COLO668 (cell line): ENCODE results near the gene ELFN2.

Source experiments
- DNase-seq: peaks from one replicate; lab custom pipeline; 2025; ENCODE audit not compliant: unreplicated experiment; lab: John Stamatoyannopoulos, UW

The ELFN2 gene

GRCh38 chr22:37427711-37428635, 694 bp upstream of the ELFN2 start:
- no peak for DNase-seq

DNA sequence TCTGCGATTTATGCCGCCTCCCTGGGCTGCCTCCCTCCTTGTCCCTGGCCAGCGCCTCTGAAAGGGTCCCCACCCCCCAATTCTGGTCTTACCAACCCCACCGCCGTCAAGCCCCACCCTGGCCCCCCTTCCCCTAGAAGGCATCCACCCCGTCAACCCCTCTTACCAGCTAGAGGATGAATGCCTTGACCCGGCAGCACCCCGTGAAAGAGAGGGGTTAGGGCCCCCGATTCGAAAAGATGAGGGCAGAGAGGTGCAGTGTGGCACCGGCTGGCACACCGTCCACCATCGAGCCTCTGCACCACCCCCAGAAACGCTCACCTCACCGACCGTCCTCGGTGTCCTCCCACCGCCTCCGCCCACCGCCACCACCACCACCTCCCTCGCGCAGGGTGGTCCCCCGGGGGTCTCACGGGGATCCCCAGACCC, 559 bp downstream of the ELFN2 start:
- DNase-seq, result no peak

DNA sequence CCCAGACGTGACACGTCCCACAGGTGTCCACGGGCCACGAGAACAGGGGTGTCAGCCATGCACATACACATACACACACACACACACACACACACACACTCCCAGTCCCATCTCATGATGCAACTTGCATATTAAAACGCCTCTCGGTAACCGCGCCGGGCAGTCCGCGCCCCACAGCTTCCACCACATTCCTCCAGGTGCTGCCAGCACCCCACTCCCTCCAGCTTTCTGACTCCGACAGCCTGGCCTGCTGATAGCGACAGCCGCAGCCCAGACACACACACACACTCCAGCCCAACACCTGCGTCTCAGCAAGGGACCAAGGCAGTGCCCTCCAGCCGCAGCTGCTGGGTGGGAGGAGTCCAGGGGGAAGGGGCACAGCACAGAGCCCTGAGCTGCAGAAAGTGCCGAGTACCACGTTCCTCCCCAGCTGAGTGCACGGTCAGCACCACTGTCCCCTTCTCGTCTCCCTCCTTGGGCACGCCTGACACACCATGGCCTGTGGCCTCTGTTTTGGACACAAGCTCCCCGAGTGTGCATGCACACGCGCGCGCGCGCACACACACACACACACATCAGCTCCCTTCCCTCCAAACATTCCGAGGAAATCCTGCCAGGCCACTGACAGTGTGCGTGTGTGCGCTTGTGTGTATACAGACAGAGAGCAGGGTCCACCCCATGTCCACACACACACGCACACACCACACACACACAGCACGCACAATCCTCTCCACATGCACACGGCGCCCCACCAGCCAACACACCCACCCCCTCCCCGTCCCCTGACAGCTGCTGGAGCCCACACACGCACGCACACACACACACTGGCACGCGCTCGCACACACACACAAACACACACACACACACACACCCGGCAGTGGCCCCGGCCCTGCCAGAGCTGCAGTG, 1.2 kb downstream of the ELFN2 start:
- peak; percentile 16 for DNase-seq

- DNase-seq, result no peak
These were observed 1.9 kb downstream of the ELFN2 start for GRCh38 chr22:37425369-37425768.

DNA sequence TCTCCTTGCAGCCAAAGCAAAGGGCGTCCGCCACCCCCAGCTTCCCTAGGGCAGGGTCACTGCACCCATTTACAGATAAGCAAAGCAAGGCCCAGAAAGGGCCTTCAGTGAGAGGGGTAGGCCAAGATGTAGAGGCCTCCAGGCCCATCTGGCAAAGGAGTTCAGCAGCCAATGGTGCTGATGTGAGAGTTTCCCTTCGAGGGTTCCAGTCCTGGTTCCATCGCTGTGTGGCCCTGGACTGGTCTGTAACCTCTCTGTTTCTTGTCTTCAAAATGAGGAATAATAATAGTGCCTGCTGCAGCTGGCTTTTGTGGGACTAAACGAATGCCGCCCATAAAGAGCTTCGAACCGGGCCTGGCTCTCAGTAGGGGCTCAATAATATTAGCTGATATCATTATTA, 4.0 kb downstream of the ELFN2 start:
- DNase-seq, result no peak

DNA sequence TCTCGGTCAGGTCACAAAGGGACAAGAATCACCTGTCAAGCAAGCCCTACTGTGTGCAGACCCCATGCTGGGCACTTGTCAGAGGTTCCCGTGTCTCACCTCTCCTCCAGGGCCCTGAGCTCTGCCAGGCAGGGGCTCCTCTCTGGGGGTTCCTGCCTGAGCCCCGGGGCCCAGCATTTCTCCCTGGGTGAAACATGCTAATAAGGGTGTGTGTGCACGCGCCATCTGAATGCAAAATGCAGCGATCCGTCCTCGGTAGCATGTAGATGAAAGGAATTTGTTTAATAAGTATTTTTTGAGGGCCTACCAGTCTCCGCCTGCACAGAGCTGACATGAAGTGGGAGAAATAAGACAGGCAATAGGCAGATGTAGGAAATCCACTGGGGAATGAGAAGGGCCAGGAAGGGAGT, 5.8 kb downstream of the ELFN2 start:
- DNase-seq, result no peak

DNA sequence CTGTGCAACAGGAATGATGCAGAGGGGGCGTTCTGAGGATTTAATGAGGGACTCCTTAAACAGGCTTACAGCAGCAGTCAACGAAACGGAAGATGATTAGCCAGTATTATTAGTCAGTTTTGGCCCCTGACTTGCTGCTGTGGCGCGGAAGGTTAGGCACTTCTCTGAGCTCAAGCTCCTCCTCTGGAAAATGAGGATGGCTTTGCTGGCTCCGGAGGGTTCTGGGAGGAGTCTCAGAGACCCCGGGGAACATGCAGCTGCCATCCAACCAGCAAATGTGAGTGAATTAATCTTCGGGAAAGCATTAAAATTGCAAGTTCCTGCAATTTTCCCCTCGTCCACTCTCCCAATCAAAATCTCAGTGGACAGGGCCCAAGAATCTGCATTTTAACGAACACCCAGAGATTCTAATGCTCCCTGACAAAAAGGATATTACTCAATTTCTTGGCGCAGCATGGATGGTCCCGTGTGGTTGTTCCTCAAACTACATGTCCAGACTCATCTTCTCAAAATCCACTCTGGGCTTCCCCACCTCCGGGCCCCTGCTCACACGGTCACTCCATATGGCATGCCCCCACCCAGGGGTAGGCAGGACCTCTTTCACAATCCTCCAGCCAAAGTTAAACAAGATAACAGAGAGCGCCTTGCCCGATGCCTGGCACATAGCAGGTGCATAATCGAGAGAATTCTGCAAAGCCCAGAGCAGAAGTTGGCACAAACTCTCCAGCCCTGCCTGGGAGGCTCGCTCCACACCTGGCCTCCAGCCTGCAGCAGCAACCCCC, 6.4 kb downstream of the ELFN2 start:
- DNase-seq, result no peak

GRCh38 chr22:37419969-37420685, 7.2 kb downstream of the ELFN2 start:
- DNase-seq, result no peak

GRCh38 chr22:37419370-37419968, 7.8 kb downstream of the ELFN2 start:
- no peak for DNase-seq

DNA sequence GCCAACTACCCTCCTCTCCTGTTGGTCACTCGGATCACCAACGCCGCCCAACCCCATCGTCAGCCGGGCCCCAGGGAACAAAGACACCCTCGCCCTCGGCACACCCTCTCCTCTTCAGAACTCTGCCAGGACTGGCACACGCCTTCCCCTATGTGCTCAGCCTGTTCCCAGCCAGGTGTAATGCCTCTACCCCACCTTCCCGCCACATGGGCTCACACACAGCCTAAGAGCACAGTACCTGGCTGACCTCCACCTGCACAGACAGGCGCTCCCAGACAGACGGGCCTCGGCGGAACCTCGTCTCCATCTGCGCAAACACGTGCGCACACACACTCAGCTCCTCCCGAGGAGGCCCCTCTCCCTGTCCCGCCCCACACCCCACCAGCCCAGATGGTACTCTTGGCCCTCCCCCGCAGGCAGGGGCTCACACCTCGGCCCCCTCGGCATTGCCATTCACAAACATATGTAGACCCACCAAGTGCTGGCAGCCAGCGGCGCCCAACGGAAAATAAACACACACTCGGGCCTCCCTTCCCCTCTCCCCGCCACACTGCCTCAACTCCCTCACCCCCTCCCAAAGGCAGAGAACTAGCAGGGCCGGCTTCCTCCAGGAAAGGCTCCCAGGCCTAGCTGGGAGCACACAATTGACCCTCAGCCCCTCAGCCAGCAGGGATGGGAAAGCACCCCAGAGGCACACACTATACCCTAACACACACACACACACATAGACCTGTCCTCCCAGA, 8.5 kb downstream of the ELFN2 start:
- peak; percentile 12 for DNase-seq

DNA sequence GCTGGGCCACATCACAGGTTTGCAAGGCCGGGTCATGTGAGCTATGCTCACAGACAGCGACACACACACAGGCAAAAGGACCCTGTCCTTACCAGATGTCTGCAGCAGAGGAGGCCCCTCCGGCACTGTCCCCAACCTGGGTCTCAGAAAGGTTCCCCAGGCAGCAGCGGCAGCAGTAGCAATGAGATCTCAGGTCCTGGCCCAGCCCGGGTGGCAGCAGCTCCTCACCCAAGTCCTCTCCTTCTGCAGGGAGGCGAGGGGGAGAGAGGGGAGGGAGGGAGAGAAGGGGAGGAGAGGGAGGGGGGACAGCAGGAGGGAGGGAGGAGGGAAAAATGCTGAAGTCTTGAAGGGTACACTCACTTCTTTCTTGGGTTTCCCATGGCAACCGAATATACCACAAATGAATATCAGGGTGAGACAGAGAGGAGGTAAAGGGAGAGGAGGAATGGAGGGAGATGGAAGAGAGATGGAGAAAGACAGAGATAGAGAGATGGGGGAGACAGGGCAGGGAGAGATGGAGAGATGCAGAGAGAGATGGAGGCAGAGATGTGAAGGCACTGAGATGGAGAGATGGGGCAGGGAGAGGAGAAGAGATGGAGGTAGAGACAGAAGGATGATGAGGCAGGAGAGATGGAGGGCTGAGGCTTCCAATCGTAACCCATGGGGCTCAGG, 9.5 kb downstream of the ELFN2 start:
- DNase-seq, result no peak

DNA sequence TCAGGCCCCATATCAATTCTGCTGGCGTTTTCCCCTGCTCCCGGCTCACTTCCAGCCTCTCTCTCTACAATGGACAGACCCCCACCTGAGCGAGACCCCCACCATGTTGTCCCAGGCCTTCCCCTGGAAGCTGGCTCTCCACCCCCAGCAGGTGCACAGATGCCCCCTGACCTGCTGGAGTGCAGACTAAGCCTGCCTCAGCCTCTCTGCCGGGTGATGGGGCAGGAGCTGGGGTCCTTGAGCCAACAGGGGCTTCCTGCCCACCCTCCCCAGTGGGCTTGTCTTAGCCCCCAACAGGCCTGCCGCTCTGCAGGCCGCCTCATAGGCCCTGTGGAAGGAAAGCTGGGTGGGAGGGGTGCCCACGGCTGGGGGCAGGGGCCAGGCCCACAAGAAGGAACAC, 10.0 kb downstream of the ELFN2 start:
- no peak for DNase-seq

DNA sequence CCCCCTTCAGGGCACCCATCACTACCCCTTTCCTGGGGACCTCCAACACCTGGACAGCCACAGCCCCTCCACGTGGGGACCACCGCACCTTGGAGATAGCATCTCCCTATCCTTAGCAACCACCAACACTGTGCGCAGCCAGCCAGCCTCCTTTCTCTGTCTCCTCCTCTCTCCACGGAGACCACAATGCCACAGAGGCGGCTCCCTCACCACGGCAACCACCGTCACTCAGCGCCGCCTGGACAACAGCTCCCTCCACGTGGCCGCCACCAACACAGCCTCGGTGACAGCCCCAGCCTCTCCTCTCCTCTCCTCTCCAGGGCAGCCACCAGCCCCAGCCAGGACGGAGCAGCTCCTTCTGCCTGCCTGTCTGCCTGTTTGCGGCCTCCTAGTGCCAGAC, 10.5 kb downstream of the ELFN2 start:
- DNase-seq, result peak; percentile 39

DNA sequence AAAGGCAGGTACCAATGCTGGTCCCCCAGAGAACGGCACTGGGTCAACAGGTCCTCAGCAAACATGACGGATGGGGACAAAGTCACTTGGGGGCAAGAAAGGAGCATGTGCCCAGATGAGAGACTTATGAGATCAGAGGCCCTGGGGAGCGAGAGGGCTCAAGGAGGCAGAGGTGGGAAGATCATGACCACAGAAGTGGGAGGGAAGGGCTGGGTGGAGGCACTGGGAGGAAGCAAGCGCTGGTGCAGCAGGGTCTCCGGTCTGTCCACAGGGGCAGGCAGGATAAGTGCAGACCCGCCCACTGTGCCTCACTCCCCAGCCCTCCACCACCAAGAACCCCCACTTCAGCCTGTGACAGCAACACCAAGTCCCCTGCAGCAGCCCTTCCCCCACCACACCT, 10.9 kb downstream of the ELFN2 start:
- no peak for DNase-seq

GRCh38 chr22:37415210-37415609, 12.1 kb downstream of the ELFN2 start:
- DNase-seq, result no peak

DNA sequence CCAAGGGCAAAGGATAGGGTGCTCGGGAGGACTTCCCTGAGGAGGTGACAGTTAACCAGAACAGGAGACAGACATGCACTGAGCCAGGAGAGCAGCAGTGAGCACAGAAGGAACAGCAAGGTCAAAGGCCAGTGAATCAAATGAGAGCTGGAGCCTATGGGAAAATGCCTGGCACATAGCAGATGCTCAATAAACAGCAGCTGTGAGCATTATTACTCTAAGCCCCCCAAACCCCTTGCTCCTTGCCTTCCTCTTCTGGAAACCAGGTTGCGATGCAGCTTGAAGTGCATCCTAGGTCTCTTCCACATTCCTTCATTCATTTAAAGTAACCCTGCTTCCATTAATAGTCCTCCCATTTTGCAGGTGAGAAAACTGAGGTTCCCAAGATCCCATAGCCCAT, 13.0 kb downstream of the ELFN2 start:
- DNase-seq, result no peak

- no peak for DNase-seq
These were observed 13.7 kb downstream of the ELFN2 start for GRCh38 chr22:37413546-37413945.

DNA sequence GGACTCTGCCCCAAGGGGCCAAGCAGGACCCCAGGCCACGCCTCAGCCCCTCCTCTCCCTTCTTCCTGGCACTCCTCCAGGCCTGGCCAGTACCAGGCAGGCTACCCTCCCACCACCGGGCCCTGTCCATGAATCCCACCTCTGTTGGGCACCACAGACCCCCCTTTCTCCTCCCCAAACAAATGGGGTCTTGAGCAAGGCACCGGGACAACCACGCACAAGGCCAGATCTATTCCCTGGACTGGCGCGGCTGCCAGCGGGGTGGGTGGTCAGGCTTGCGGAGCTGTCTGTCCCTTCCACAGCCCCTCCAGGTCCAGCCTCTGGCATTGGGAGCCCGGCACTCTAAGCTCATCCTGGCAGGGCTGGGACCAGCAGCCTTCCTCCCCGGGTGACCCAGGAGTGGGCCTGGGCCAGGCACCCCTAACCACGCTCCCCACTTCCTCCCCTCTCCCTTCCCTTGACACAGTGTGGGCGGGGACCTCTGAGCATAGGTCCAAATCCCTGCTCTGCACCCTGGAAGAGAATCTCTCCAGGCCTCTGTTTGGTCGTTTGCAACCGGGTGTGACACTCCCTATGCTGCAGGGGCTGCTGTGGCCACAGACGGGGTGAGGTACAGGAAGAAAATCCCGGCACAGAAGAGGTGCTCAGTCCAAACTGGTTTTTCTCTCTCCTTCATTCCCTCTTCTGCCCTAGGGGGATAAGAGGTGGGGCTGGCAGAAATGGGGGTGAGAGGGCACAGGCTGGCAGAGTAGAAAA, 14.6 kb downstream of the ELFN2 start:
- DNase-seq, result no peak
